ENCODE measurements around the gene CIROP.
"Not testable (repeated sequence)": the region's sequence is repeated elsewhere in the genome, so short reads cannot be mapped to it uniquely, and the experiment has no call there.

DNA sequence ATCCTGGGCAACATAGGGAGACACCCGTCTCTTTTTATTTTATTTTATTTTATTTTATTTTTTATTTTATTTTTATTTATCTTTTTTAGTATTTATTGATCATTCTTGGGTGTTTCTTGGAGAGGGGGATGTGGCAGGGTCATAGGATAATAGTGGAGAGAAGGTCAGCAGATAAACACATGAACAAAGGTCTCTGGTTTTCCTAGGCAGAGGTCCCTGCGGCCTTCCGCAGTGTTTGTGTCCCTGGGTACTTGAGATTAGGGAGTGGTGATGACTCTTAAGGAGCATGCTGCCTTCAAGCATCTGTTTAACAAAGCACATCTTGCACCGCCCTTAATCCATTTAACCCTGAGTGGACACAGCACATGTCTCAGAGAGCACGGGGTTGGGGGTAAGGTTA is 2.8 kb upstream of the CIROP start:
- TF ChIP-seq POLR2A, EP300 (IDR thresholded peaks at IDR 0.05): not testable (repeated sequence)

All from upper lobe of left lung (tissue), 4 donors.